ENCODE data around the gene CFAP299.

DNA sequence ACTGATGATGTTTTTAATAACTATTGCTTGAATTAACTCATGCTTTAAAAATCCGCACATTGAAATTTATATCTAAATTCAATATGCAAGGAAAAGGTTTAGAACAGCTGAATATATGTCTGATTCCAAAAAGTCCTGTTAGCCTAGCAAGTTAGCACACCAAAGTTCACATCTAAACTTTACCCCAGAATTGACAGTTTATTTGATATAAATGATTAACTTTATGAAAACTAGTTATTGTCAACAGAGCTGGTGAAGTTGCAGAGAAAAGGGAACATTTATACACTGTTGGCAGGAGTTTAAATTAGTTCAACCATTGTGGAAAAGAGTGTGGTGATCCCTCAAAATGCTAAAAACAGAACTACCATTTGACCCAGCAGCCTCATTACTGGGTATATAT, 574.4 kb downstream of the CFAP299 start:
- TF ChIP-seq POLR2A (IDR thresholded peaks at IDR 0.05; ENCODE audit: low read depth, low read length) (no peak), POLR2AphosphoS5 (IDR thresholded peaks at IDR 0.05; ENCODE audit: low read depth, low read length) (no peak), PAX5 (IDR thresholded peaks at IDR 0.05; ENCODE audit: insufficient read depth, low read length, severe bottlenecking) (no peak), TAF1 (IDR thresholded peaks at IDR 0.05; ENCODE audit: low read depth, low read length) (no peak), POU2F2 (IDR thresholded peaks at IDR 0.05; ENCODE audit: low read depth, low read length) (no peak)

All from GM12891 (cell line).